Stimulated activated CD4-positive, alpha-beta T cell treated with anti-CD3 and anti-CD28 coated beads, Interleukin-15, amount 100 ng/mL, for 24 hours (primary cell): ENCODE measurements around the gene FUCA2.

Source experiments
- DNase-seq: peaks from one replicate; pipeline ENCODE4 v3.0.0-alpha.2; 2020

Gene FUCA2, protein sequence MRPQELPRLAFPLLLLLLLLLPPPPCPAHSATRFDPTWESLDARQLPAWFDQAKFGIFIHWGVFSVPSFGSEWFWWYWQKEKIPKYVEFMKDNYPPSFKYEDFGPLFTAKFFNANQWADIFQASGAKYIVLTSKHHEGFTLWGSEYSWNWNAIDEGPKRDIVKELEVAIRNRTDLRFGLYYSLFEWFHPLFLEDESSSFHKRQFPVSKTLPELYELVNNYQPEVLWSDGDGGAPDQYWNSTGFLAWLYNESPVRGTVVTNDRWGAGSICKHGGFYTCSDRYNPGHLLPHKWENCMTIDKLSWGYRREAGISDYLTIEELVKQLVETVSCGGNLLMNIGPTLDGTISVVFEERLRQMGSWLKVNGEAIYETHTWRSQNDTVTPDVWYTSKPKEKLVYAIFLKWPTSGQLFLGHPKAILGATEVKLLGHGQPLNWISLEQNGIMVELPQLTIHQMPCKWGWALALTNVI

DNA sequence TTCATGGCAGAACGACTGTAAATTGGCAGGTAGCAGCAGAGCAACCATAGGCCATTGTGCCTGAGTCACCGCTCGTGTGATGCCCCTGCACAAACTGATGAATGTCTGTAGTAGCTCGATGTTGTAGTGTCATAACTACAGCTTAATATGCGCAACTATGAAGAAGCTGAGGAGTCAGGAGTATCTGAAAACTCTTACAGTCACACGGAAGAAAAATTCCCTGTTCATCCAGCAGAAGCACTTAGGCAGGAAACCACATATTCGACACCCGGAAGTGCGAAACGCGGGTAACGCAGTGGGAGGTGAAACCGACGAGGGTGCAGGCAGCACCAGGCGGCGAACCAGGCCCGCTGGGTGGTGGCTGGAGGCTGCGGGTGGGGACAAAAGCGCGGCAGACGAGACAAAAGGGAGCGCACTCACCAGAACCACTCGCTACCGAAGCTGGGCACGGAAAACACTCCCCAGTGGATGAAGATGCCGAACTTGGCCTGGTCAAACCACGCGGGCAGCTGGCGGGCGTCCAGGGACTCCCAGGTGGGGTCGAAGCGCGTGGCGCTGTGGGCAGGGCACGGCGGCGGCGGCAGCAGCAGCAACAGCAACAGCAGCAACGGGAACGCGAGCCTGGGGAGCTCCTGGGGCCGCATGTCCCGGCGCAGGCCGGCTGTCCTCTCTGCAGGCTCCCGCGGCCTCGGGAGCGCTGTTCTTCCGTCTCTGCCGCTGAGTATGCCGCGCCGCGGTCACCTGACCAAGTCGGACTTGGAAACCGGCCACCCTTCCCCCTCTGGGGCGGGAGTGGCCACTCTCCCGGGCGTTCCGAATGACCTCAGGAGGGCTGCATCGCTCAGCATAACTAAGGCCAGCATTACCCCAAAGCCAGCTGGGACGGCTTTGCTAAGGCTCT lies at the start of gene FUCA2:
Gene FUCA2 (minus strand): TSS at position 730 of the 901 bp plus-strand sequence. CDS start 86 bp downstream, at position 644.
- peak; percentile 80 for DNase-seq

DNA sequence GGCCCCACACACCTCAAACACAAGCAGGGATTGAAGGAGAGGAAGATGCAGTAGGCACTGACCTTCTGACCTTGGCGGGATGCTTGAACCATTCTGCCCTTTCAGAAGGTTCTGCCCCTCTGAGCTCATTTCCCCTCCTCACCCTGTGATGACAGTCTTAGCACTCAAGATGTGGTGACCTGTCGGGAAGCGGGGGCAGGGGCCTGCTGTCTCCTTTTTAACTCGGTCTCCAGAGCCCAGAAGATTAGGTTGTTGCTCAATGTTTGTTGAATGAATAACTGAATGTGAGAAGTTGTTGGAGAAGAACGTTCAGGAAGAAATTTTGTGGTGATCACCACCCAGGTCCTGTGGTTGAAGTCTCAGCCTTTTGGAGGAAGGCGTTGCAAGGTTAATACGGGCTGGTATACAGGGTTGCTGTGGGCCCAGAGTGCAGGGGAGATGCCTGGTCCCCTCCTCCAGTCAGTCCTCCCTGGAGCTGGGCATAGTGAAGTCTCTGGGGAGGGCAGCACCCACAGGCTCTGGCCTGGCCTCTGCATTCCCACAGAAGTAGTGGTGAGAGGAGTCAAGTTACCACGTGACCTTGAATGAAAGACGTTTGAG lies 49.7 kb upstream of the FUCA2 start:
- DNase-seq, result no peak

DNA sequence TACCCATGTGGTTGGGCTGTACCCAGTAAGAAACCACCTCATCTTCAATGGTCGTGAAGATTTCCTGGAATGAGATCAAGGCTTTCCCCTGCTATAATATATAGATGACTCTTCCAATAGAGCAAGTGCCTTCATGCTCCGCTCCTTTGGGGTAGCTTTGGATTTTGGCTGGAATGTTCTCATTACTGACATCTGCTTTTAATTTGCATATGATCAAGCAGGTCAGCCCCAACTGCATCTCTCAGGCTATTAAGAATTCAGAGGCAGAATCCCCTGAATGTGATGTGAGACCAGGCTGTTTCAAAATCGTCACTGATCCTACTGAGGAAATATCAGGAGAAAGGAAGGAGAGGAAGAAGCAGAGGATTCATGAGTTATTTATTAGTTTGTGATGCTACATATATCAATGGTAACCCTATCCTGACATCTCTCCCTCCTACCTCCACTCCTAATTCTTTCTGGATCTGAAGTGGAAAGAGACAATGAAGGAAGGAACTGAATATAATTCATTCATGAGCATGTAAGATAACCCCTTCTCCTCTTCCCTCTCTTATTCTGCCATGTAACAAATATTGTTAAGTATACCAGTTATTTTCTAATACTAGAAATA lies 47.6 kb upstream of the FUCA2 start:
- no peak for DNase-seq

DNA sequence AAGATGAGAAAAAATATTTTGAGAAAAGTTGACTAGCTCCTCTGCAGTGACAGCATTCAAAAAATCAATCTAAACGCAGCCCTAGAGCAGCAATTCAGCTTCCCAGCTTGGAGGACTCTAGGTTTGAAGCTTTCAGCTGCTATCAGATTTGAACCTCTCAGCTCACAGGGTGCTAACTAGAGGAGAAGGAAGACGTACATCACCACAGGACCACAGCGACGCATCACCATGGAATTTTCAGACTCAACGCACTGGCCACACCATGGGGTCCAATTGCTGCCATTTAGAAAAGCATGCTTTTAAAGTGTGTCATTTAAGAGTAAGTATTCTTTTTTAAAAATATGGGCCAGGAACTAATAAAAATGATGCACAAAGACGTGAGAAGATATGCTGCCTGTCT lies 45.0 kb upstream of the FUCA2 start:
- no peak for DNase-seq

DNA sequence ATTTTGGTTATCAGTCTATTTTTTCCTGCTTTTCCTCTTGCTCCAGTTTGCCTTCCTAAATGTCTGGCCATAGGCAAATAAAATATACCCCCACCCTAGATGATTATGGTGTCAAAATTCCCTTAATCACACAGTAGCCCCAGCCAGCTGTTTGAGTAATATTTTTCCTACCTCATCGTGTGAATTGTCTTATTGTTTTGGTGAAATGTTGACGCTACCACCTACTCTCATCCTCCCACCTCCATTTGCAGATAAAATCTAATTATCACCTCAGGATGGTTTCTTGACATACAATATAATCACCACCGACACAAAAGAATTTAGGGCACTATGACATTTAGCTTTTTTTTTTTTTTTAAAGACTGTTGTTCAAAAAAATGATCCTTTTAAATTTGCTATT lies 44.1 kb upstream of the FUCA2 start:
- DNase-seq, result no peak

DNA sequence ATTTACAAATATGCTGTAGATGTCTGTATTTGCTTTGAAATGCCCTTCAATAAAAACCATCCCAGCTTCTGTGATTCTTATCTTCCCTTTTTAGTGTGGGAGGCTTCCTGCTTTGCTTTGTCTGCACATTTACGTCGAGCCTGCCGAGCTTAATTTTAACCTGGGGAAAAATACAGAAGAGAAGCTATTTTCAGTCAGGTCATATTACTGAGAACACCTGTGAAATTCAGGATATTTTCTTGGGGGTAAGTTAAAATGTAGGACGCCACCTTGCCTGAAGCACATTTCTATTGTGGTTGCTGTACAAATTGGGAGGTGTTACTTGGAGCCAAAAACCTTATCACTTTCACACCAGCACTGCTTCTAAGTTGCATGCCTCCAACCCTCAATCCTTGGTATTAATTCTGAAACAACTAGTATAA lies 43.6 kb upstream of the FUCA2 start:
- DNase-seq, result no peak

DNA sequence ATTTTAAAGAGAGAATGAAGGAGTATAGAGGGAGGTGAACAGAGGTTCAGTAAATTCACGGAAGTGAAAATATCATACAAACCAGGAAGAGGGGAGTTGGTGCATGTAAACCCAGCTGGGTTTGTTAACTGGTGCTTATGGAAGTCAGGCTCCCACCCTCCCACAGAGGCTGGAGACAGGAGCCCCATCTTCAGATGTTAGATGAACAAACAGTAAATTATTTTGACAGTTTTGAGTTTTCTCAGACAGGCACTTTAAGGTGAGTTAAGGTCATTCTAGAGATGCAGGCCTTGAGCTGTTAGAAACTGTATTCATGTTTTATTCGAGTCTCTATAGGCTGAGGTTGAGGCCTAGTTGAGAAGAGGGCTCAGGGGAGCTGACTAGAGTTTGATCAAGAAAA lies 41.8 kb upstream of the FUCA2 start:
- no peak for DNase-seq

DNA sequence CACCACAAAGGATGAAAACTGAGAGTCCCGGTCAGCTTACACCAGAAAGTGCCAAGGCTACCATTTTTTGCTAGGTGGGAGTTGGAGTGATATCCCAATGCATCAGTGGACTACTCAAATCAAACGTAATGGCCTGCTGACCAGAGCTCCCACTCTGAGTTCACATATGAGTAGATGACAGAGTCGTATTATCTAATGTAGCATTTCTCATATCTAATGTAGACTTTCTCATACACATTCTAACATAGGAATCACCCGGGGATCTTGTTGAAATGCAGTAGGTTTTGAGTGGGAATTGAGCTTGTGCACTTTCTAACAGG lies 38.4 kb upstream of the FUCA2 start:
- no peak for DNase-seq

DNA sequence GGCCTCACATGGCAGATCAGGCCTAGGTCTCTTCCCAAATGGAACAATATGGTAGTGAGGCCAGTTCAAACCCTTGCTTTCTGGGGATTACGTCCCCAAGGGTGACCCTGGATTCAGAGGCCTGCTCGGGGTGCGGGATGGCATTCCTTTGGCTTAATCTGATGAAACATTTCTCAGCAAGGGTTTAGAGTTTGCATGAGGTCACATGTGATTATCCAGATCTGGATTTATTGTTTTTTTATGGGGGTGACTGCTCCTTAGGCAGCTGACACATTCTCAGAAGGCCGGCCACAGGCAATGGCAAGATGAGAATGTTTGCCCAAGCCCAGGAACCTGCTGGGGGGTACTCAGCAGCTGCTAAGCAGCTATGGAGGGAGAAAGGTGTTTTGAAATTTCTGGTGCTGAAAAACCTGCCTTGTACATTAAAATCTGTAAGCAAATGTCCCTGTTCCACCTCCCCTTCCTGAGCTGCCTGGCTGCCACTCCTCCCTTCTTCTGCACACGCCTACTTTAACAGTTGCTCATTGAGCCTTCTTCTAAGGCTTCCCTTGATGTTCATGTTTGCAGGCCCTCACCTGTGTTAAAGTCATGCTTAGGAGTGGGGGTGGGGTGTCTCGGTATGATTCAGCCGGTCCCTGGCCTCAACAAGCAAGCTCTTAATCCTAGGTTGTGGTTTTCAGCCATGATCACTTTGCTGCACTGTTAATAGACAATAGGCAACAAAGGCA lies 37.9 kb upstream of the FUCA2 start:
- DNase-seq, result peak; percentile 62

DNA sequence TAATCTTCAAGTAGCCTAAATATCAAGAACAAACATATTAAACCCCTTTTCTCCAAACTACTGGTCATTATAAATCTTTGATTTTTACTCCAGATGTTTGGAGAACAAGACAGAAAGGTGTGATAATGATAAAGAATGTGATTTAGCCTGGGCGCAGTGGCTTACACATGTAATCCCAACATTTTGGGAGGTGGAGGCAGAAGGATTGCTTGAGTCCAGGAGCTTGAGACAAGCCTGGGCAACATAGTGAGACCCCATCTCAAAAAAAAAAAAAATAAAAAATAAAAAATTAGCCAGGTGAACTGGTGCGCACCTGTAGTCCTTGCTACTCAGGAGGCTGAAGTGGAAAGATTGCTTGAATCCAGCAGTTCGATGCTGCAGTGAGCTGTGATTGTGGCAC lies 35.1 kb upstream of the FUCA2 start:
- no peak for DNase-seq

DNA sequence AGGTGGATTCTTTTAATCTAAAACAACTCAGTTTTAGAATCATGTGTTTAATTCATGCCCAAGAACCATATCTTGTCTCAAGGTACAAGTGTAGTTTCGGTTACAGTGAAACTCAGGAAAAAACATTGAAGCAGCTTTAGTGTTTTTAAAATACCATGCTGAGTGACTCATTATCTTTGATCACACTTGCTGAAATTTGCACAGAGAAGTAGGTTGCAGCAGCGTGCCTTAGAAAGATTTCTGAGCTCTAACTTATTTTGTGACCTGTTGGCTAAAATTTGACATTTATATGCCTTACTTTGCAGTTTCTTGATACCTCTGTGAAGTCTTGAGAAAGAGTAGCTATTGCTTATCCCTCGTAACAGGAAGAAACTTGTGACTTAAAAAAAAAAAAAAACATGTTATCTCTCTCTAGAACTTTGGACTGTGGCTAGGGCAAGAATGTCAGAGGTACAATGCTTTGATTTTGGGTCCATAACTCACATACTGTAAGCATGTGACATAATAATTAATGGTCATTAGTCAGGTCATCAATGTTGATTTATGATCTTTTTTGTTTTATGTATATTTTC lies 34.5 kb upstream of the FUCA2 start:
- no peak for DNase-seq

DNA sequence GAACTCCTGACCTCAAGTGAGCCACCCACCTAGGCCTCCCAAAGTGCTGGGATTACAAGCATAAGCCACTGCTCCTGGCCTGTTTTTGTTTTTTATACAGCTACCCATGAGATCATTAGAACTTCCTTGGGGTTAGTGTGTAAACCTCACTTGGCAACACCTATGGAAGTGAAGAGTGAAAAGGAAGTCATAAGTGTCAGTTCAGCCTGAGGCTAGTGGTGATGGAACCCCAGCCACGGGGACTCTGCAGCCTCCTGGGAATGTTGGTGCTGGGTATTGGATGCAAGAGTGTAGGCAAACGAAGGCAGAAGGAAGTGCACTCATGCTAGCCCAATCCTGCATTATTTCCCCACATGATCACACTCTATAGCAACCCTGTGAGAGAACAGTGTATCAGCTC lies 33.6 kb upstream of the FUCA2 start:
- DNase-seq, result no peak

DNA sequence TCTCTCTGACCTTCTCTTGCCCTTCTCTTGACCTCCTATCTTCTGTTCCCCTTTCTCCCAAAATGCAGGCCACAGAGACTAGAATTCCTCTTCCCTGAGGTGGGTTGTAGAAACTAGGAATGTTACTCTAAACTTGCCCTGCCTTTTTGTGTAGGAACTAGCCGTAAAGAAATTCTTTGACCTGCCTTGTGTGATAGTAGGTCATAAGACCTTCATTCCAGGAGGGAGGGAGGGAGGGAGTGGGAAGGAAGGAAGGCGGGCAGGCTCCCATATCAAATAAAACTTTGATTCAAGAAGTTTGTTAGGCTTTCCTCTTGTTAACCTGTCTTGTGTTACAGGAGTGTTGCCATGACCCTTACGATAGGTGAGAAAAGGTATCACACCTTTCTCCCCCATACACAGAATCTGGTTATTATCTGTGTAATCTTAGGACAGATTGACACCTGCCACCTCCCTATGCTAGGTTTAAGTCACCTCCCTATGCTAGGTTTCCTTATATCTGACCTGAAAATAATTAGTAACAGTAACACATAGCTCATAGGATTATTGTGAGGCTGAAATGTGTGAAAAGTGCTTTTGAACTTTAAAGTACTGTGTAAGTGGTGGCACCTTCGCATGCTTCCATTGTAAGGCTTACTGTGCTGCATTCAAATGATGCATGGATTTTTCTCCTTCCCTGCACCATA lies 32.6 kb upstream of the FUCA2 start:
- no peak for DNase-seq

DNA sequence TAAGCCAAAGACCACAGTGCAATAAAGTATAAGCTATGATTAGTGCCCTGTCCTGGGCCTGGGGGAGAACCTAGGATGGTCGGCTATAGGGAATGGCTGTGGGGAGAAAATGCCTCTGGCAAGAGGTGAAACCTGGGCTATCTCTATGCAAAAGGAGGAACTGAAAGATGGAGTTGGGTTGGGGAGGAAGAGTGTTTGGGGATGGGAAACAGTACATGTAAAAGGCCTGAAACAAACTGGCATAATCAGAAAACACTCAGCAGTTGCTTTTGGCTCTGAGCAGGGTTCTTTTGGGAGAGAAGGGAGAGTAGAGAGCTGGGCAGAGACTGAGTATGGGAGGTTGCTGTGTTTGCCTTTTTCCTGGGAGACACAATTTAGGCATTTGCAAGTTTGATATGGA lies 31.9 kb upstream of the FUCA2 start:
- no peak for DNase-seq

DNA sequence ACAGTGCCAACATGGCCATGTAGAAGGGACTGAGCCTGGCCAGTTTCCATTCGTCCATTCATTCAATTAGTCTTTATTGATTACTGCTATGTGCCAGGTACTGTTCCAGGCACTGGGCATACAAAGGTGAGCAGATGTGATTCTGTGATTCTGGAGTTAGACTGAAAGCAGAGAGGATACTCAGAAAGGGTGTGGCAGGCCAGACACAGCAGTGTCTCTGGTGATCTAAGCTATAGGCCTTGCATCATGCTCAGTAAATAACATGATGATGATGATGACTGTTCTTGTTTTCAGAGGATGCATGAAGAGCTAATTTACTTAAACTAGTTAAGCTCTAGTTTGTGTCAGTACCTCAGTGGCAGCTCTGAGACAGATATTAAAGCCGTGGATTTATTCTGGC lies 31.4 kb upstream of the FUCA2 start:
- no peak for DNase-seq

DNA sequence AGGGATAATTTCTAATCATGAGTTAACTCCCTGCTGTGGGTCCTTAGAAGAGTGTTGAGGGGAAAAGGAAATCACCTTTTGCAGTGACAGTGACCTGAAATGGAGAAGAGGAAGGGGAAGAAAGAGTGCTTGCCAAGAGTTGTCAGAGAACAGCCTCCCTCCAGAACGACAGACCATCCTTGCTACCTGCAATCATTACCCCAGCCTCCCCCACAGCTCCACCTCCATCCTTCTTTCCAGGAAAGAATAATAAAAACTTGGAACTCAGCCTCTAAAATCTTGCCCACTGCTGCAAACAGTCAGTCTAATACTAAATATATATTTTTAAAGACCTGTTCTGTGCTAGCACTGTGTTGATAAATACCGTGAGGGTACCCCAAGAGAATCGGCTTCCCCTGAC lies 28.7 kb upstream of the FUCA2 start:
- no peak for DNase-seq

DNA sequence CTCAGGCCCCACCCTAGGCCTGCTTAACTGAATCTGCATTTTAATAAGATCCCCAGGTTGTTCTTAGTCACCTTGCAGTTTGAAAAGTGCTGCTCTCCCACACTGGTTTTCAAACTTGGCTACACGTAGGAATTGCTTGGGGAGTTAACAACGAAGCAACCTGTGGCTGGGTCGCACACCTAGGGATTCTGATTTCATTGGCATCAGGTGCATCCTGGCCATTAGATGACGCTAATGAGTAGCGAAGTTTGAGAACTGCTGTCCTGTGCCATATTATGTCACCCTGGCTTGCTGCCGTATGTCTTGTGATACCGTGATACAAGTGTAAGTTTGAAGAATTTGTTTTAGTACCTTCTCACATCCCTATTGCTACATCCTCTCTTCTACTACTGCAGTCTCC lies 28.2 kb upstream of the FUCA2 start:
- no peak for DNase-seq

DNA sequence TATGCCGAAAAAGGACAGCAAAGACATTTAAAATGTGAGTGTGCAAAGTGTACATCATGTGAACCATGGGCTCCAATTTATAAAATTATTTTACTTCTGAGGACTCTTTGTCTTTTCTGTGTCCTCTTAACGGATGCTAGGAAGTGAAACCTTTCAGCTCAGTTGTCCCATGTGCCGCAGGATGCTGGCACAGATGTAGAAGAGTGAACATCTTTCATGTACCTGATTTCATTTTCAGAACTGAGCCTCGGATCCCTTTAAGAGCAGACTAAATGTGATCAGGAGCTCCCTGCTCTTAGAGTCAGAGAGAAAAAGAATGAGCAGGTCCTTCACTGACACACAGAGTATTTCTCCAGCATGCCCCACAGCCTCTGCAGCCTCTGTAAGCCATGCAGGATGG lies 27.6 kb upstream of the FUCA2 start:
- DNase-seq, result no peak

DNA sequence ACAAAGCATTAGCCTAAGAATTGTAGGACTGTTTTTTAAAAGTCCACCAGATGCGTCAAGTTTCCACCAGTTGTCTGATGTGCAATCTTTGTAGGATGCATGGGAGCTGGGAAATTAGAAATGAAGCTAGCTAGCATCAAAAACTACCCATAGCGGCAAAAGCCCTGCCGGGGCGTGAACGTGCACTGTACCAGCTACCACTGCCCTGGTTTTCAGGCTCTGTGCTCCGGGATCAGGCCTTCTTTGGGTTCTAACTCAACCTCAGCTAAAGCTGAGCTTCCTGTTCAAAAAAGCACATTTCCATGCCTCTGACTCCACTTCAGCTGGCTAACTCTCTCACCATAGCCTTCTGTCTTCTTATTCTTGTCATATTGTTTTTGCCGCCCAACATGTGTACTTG lies 26.9 kb upstream of the FUCA2 start:
- DNase-seq, result peak; percentile 19

DNA sequence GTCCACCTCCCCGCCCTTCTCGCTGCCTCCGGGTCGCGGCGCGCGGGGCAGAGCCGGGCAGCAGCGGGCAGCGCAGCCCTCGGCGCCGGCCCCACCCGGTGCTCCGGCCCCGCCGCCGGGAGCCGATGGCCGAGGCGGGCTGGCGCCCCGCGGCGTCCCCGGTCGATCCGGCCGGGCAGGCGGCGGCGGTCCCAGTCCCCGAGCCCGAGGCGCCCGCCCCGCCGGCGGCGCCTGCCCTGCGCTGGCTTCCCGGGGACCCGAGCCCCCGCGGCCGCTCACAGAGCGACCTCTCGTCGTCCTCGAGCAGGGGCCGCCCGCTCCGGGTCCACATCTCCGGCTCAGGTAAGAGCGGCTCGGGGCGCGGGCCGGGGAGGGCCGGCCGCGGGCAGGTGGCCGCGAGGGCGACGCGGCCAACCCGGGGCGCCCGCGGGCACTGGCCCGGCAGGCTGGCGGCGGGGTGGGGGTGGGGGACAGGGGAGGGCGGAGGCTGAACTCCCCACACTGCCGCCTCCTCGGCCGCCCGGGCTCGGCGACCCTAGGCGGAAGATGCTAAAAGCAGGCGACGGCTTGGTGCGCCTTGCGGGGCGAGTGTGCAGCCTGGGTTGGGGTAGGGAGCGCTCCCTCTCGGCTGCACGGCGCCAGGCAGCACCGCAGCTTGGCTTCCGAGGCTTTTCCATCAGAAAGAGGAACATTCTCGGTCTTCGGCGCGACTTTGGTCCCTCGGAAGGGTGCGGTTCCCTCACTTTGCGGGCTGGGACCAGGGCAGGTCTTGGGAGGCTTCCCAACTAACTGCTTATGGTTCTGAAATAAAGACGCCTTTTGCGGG lies 25.6 kb upstream of the FUCA2 start:
- peak; percentile 77 for DNase-seq

DNA sequence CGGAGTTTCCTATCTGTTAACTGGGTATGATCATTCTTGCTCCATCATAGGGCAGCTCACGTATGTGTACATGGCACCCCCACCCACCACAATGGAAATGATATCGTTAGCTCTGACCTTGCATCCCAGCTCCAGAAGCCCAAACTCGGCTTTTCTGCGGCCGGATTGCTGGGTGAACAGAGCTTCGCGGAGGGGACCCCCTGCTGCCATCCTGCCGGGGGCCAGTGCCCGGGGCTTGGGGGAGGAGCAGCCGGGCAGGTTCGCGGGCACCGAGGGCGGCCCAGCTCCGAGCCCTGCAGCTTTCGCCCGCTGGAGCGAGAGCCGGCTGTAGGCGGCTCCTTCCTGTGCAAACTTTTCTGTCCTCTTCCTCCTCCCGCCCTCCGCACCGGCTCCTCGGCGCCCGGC lies 24.9 kb upstream of the FUCA2 start:
- DNase-seq, result peak; percentile 73
